ENCODE results near the gene CPNE6.

- TF ChIP-seq CTCF (IDR thresholded peaks at IDR 0.05) (no peak), POLR2A (IDR thresholded peaks at IDR 0.05) (no peak)
Measured at GRCh38 chr14:24060443-24060842, 10.9 kb upstream of the CPNE6 start.
